ENCODE data around the gene NCOA7.
"Not testable (repeated sequence)": the region's sequence is repeated elsewhere in the genome, so short reads cannot be mapped to it uniquely, and the experiment has no call there.

NCOA7 gene

DNA sequence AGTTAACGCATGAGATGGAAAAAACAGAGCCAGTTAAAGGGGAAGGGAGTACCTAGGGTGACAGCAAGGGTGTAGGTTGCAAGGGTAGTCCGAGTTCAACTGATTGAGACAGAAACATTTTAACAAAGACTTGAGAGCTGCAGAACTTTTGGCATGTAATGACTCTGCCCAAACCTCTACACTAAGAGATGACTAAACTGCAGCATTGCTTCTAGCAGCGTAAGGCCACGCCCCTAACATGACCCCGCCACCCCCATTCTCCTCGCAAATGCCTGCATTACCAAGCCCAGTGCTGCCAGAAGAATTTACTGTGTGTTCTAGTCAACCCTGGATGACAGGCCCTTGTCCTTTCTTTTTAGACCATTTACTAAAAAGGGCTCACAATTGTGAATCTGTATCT is 159.5 kb downstream of the NCOA7 start:
- no peak overlapping the region for H3K27ac Mint-ChIP-seq
- no peak for DNase-seq (ENCODE audit: low spot score in 2 of 2)
- ATAC-seq, result peak; percentile 89
- H3K4me1 Mint-ChIP-seq, result peaks cover 4% of the 10 kb centered on the region
- no peaks in the 10 kb centered on the region for H3K9me3 Mint-ChIP-seq
- no peak overlapping the region for H3K4me3 Mint-ChIP-seq
- no peaks in the 10 kb centered on the region for H3K36me3 Mint-ChIP-seq

- not testable (repeated sequence) for H3K4me1 Mint-ChIP-seq; ATAC-seq; H3K4me3 Mint-ChIP-seq; H3K9me3 Mint-ChIP-seq; DNase-seq (ENCODE audit: low spot score in 2 of 2); H3K27ac Mint-ChIP-seq; H3K36me3 Mint-ChIP-seq
Measured at GRCh38 chr6:125950716-125951115, 160.0 kb downstream of the NCOA7 start.

- H3K36me3 Mint-ChIP-seq, result no peaks in the 10 kb centered on the region
- H3K9me3 Mint-ChIP-seq, result no peaks in the 10 kb centered on the region
- ATAC-seq (no peak), DNase-seq (ENCODE audit: low spot score in 2 of 2) (no peak)
- peaks cover 6% of the 10 kb centered on the region for H3K4me1 Mint-ChIP-seq
- H3K27ac Mint-ChIP-seq, result no peak overlapping the region
- H3K4me3 Mint-ChIP-seq, result no peak overlapping the region
Measured at GRCh38 chr6:125951323-125951722, 160.6 kb downstream of the NCOA7 start.

DNA sequence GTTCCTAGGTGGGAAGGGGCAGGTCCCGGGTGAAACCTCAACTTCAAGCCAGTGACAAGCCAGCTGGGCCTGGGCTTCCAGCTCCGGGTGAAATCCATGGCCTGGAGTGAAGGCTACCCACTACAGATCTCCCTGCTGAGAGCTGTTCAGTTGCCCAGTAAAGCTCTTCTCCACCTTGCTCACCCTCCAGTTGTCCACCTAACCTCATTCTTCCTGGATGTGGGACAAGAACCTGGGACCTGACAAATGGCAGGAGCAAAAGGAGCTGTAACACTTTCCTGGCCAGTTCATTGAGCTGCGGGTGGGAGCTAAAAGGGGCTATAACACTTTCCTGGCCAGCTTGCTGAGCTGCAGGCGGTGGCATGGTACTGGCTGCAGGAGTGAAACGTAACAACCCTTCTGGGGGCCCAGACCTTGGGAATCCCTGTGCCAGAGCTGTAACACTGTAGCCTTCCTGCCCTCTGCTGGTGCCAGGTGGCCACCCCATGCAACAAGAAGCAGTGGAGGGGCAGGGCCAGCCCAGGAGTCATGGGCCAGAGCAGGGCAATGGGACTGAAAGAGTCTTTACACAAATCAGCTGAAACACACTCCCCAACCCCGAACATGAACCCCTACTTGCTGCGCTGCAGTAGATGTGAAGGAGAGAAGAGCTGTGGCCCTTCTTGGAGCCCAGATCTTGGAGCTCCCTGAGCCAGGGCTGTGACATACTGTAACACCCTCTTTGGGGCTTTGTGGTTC is 162.2 kb downstream of the NCOA7 start:
- no peak for ATAC-seq
- Mint-ChIP-seq H3K36me3 (no peaks in the 10 kb centered on the region), H3K4me3 (no peak overlapping the region), H3K9me3 (no peaks in the 10 kb centered on the region), H3K27ac (no peak overlapping the region), H3K4me1 (peaks cover 6% of the 10 kb centered on the region)
- no peak for DNase-seq (ENCODE audit: low spot score in 2 of 2)

GRCh38 chr6:125953502-125953875 is 162.7 kb downstream of the NCOA7 start:
- no peaks in the 10 kb centered on the region for H3K36me3 Mint-ChIP-seq
- H3K9me3 Mint-ChIP-seq, result no peaks in the 10 kb centered on the region
- ATAC-seq, result no peak
- no peak overlapping the region for H3K4me3 Mint-ChIP-seq
- peaks cover 6% of the 10 kb centered on the region for H3K4me1 Mint-ChIP-seq
- no peak for DNase-seq (ENCODE audit: low spot score in 2 of 2)
- no peak overlapping the region for H3K27ac Mint-ChIP-seq

DNA sequence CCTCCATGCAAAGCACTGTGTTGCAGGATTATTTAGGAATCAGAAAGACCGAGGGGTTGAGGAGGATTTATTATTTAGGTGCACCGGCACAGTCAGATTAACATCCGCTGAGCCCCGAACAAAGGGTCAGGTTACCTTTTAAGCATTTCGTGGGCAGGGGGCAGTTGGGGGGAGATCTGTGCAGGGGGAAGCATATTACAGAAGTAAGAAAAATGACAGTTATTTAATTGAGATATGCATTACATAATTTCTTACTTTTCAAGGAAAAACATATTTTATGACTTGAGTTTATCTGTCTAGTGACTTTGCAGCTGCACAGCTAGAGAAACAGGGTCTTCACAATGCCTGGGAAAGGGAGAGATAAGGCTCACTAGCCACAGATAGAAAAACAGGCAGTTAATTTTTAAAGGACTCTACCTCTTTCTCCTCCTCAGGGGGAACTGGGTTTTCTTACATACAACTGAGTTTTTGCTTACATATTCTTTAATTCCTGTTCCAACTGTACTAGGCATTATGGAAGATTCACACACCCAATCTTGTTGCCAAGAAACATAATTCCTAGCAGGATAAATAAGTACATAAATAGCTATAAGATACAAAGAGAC is 164.1 kb downstream of the NCOA7 start:
- no peak for DNase-seq (ENCODE audit: low spot score in 2 of 2)
- no peak for ATAC-seq
- H3K27ac Mint-ChIP-seq, result no peak overlapping the region
- no peaks in the 10 kb centered on the region for H3K36me3 Mint-ChIP-seq
- H3K9me3 Mint-ChIP-seq, result no peaks in the 10 kb centered on the region
- H3K4me1 Mint-ChIP-seq, result peaks cover 6% of the 10 kb centered on the region
- H3K4me3 Mint-ChIP-seq, result no peak overlapping the region

GRCh38 chr6:125955973-125956372 is 165.2 kb downstream of the NCOA7 start:
- Mint-ChIP-seq H3K4me1 (peaks cover 6% of the 10 kb centered on the region), H3K36me3 (no peaks in the 10 kb centered on the region), H3K4me3 (no peak overlapping the region), H3K9me3 (no peaks in the 10 kb centered on the region), H3K27ac (no peak overlapping the region)
- no peak for DNase-seq (ENCODE audit: low spot score in 2 of 2)
- no peak for ATAC-seq

- H3K9me3 Mint-ChIP-seq, result no peaks in the 10 kb centered on the region
- DNase-seq (ENCODE audit: low spot score in 2 of 2) (peak; percentile 98 to 99), ATAC-seq (peak; percentile 96)
- H3K36me3 Mint-ChIP-seq, result no peaks in the 10 kb centered on the region
- H3K4me1 Mint-ChIP-seq, result peaks cover 6% of the 10 kb centered on the region
- no peak within 1 kb of the TSS for H3K4me3 Mint-ChIP-seq
- H3K27ac Mint-ChIP-seq, result no peak within 1 kb of the TSS
Measured at GRCh38 chr6:125956506-125957390, 166.0 kb downstream of the NCOA7 start, which contains the start of gene HINT3. Gene HINT3 (plus strand): TSS chr6:125956770. CDS start chr6:125956978, 208 bp downstream.

DNA sequence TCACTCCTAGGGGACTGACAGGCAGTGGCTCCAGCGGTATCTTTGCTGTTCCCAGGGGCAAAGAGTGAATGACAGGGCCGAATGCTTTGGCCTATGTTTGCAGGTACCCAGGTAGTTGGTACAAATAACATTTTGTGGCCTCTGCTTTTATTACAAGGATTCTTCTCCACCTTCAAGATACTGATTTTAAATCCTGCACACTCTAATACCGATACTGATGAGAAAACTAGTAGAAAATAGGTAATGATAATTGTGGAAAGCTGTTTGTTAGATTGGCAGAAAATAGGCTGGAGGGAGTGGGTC is 166.6 kb downstream of the NCOA7 start:
- DNase-seq (ENCODE audit: low spot score in 2 of 2) (no peak), ATAC-seq (no peak)
- no peaks in the 10 kb centered on the region for H3K36me3 Mint-ChIP-seq
- no peak overlapping the region for H3K27ac Mint-ChIP-seq
- peaks cover 6% of the 10 kb centered on the region for H3K4me1 Mint-ChIP-seq
- no peaks in the 10 kb centered on the region for H3K9me3 Mint-ChIP-seq
- no peak overlapping the region for H3K4me3 Mint-ChIP-seq

GRCh38 chr6:125957845-125958244 is 167.1 kb downstream of the NCOA7 start:
- H3K4me1 Mint-ChIP-seq, result peaks cover 6% of the 10 kb centered on the region
- H3K36me3 Mint-ChIP-seq, result no peaks in the 10 kb centered on the region
- no peaks in the 10 kb centered on the region for H3K9me3 Mint-ChIP-seq
- ATAC-seq, result no peak
- no peak overlapping the region for H3K27ac Mint-ChIP-seq
- H3K4me3 Mint-ChIP-seq, result no peak overlapping the region
- no peak for DNase-seq (ENCODE audit: low spot score in 2 of 2)

GRCh38 chr6:125959041-125959440 is 168.3 kb downstream of the NCOA7 start:
- DNase-seq (ENCODE audit: low spot score in 2 of 2), result no peak
- H3K9me3 Mint-ChIP-seq, result no peaks in the 10 kb centered on the region
- H3K36me3 Mint-ChIP-seq, result no peaks in the 10 kb centered on the region
- ATAC-seq, result no peak
- no peak overlapping the region for H3K27ac Mint-ChIP-seq
- peaks cover 14% of the 10 kb centered on the region for H3K4me1 Mint-ChIP-seq
- no peak overlapping the region for H3K4me3 Mint-ChIP-seq

GRCh38 chr6:125961117-125961516 is 170.4 kb downstream of the NCOA7 start:
- Mint-ChIP-seq H3K27ac (no peak overlapping the region), H3K4me3 (no peak overlapping the region), H3K36me3 (no peaks in the 10 kb centered on the region), H3K4me1 (peaks cover 14% of the 10 kb centered on the region), H3K9me3 (no peaks in the 10 kb centered on the region)
- no peak for DNase-seq (ENCODE audit: low spot score in 2 of 2)
- no peak for ATAC-seq

- no peaks in the 10 kb centered on the region for H3K9me3 Mint-ChIP-seq
- no peak overlapping the region for H3K4me3 Mint-ChIP-seq
- ATAC-seq, result no peak
- H3K4me1 Mint-ChIP-seq, result peaks cover 14% of the 10 kb centered on the region
- no peak overlapping the region for H3K27ac Mint-ChIP-seq
- peaks cover 16% of the 10 kb centered on the region for H3K36me3 Mint-ChIP-seq
- no peak for DNase-seq (ENCODE audit: low spot score in 2 of 2)
Measured at GRCh38 chr6:125962900-125963497, 172.2 kb downstream of the NCOA7 start.

DNA sequence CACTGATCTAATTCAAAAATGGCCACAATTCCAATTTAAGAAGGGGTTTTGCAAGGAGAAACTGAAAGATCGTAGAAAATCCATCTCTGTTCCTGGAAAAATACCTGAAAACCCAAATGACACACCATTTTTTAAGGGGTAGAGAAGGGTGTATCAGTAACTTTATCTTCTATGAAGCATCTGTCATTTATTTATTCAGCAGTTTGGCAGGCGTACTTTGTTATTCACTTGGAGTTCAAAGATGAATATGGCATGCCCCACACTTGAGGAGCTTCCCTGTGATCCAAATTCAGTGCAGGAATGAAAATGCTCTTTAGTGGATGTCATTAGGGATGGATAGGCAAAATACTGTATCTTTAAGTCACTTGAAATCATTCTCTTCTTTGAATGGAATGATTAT is 173.1 kb downstream of the NCOA7 start:
- Mint-ChIP-seq H3K4me1 (peaks cover 14% of the 10 kb centered on the region), H3K9me3 (no peaks in the 10 kb centered on the region), H3K36me3 (peaks cover 24% of the 10 kb centered on the region), H3K27ac (no peak overlapping the region), H3K4me3 (no peak overlapping the region)
- DNase-seq (ENCODE audit: low spot score in 2 of 2) (no peak), ATAC-seq (no peak)

DNA sequence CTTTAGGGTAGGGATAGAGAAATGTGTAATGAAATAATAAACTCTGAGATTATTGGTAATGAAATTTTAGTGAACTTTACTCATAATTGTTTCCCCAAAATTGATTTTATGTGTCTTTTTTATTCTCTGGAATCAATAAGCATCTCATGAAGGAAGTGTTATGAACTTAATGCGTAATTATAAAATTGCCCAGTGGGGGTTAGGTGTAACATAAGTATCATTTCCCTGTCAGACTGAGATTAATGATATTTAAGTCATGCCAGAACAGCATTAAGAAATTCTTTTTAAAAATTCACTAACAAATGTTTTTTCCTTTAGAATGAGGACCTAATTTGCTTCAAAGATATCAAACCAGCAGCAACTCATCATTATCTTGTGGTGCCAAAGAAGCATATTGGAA is 175.8 kb downstream of the NCOA7 start:
- H3K4me1 Mint-ChIP-seq, result peaks cover 14% of the 10 kb centered on the region

More for the DNA sequence above, 175.8 kb downstream of the NCOA7 start:
- no peak overlapping the region for H3K27ac Mint-ChIP-seq
- H3K4me3 Mint-ChIP-seq, result no peak overlapping the region
- H3K9me3 Mint-ChIP-seq, result no peaks in the 10 kb centered on the region
- DNase-seq (ENCODE audit: low spot score in 2 of 2), result no peak
- ATAC-seq, result no peak
- peaks cover 35% of the 10 kb centered on the region for H3K36me3 Mint-ChIP-seq
